IPS-18c (cell line): ENCODE data around the gene HADHA.
A peak's percentile ranks its signal among the peaks of the same experiment; 100 is the strongest.

Source experiments
- H3K4me3 ChIP-seq: 2 replicates; pipeline ENCODE4 v1.7.0; 2013; ENCODE audit warnings: low read depth, mild to moderate bottlenecking, low read length, moderate library complexity; ENCODE audit not compliant: insufficient read depth
- H3K9me3 ChIP-seq: one replicate; pipeline ENCODE4 v1.6.1; 2013; ENCODE audit warnings: mild to moderate bottlenecking, low read length, moderate library complexity; ENCODE audit not compliant: control insufficient read depth, insufficient read depth

HADHA gene

GRCh38 chr2:26255759-26256384 is 11.4 kb upstream of the HADHA start:
- Histone ChIP-seq H3K9me3 (no peaks in the 10 kb centered on the region), H3K4me3 (no peak overlapping the region)

GRCh38 chr2:26251893-26252292 is 7.5 kb upstream of the HADHA start:
- H3K9me3 ChIP-seq = no peaks in the 10 kb centered on the region
- no peak overlapping the region for H3K4me3 ChIP-seq

GRCh38 chr2:26249625-26250024 is 5.2 kb upstream of the HADHA start:
- H3K9me3 ChIP-seq = no peaks in the 10 kb centered on the region
- H3K4me3 ChIP-seq = no peak overlapping the region

GRCh38 chr2:26246818-26247217 is 2.4 kb upstream of the HADHA start:
- Histone ChIP-seq H3K4me3 (no peak overlapping the region), H3K9me3 (no peaks in the 10 kb centered on the region)

GRCh38 chr2:26245810-26246209 is 1.4 kb upstream of the HADHA start:
- peak overlapping the region; percentile 96 for H3K4me3 ChIP-seq
- no peaks in the 10 kb centered on the region for H3K9me3 ChIP-seq

GRCh38 chr2:26245231-26245732 is 850 bp upstream of the HADHA start:
- peak overlapping the region; percentile 96 for H3K4me3 ChIP-seq
- H3K9me3 ChIP-seq = no peaks in the 10 kb centered on the region

GRCh38 chr2:26243470-26244308 is 743 bp downstream of the HADHA start:
- H3K4me3 ChIP-seq = peak overlapping the region; percentile 96
- no peaks in the 10 kb centered on the region for H3K9me3 ChIP-seq

GRCh38 chr2:26241928-26242436 is 2.5 kb downstream of the HADHA start:
- no peak overlapping the region for H3K4me3 ChIP-seq
- H3K9me3 ChIP-seq = no peaks in the 10 kb centered on the region

GRCh38 chr2:26238311-26238958 is 6.0 kb downstream of the HADHA start:
- Histone ChIP-seq H3K9me3 (no peaks in the 10 kb centered on the region), H3K4me3 (no peak overlapping the region)

GRCh38 chr2:26237868-26238267 is 6.6 kb downstream of the HADHA start:
- Histone ChIP-seq H3K4me3 (no peak overlapping the region), H3K9me3 (no peaks in the 10 kb centered on the region)

- Histone ChIP-seq H3K4me3 (no peak overlapping the region), H3K9me3 (no peaks in the 10 kb centered on the region)
These were observed 9.3 kb downstream of the HADHA start for GRCh38 chr2:26235089-26235488.

- Histone ChIP-seq H3K9me3 (no peaks in the 10 kb centered on the region), H3K4me3 (no peak overlapping the region)
These were observed 13.6 kb downstream of the HADHA start for GRCh38 chr2:26230806-26231205.

GRCh38 chr2:26229595-26229994 is 14.8 kb downstream of the HADHA start:
- no peaks in the 10 kb centered on the region for H3K9me3 ChIP-seq
- no peak overlapping the region for H3K4me3 ChIP-seq

GRCh38 chr2:26224095-26224494 is 20.3 kb downstream of the HADHA start:
- H3K9me3 ChIP-seq = no peaks in the 10 kb centered on the region
- no peak overlapping the region for H3K4me3 ChIP-seq

- H3K4me3 ChIP-seq = no peak overlapping the region
These were observed 21.4 kb downstream of the HADHA start for GRCh38 chr2:26223018-26223417.

GRCh38 chr2:26217720-26218119 is 26.7 kb downstream of the HADHA start:
- Histone ChIP-seq H3K4me3 (no peak overlapping the region), H3K9me3 (no peaks in the 10 kb centered on the region)

More at GRCh38 chr2:26223018-26223417, 21.4 kb downstream of the HADHA start:
- H3K9me3 ChIP-seq = no peaks in the 10 kb centered on the region

GRCh38 chr2:26216587-26216986 is 27.8 kb downstream of the HADHA start:
- H3K9me3 ChIP-seq = no peaks in the 10 kb centered on the region
- H3K4me3 ChIP-seq = no peak overlapping the region

- Histone ChIP-seq H3K9me3 (no peaks in the 10 kb centered on the region), H3K4me3 (no peak overlapping the region)
These were observed 28.6 kb downstream of the HADHA start for GRCh38 chr2:26215833-26216232.
